ENCODE results near the gene LONP2.

Gene LONP2

GRCh38 chr16:48332978-48333377 is 88.9 kb downstream of the LONP2 start:
- Histone ChIP-seq H3K36me3 (ENCODE audit: insufficient read depth, low read length) (peaks cover 32% of the 10 kb centered on the region), H3K9me2 (ENCODE audit: low read depth, low read length) (no peaks in the 10 kb centered on the region), H3K4me3 (ENCODE audit: low read depth, low read length, poor library complexity, severe bottlenecking) (no peak overlapping the region), H3K4me1 (ENCODE audit: insufficient read depth, low read length, severe bottlenecking) (no peaks in the 10 kb centered on the region), H3K79me2 (ENCODE audit: insufficient read depth, low read length) (no peaks in the 10 kb centered on the region), H3F3A (ENCODE audit: insufficient read depth, low read length) (no peaks in the 10 kb centered on the region), H3K27me3 (ENCODE audit: insufficient read depth, low read length) (no peaks in the 10 kb centered on the region), H3K4me2 (ENCODE audit: low read length) (no peak overlapping the region), H3K9ac (ENCODE audit: low read length) (no peak overlapping the region), H4K20me1 (ENCODE audit: insufficient read depth, low read length) (no peaks in the 10 kb centered on the region), H3K9me3 (ENCODE audit: low read length) (no peaks in the 10 kb centered on the region), H3K27ac (ENCODE audit: low read depth, low read length, poor library complexity, severe bottlenecking) (no peak overlapping the region), H2AFZ (ENCODE audit: low read length) (no peak overlapping the region)
- TF ChIP-seq CTCF (IDR thresholded peaks at IDR 0.05; ENCODE audit: low read length) (no peak), EZH2 (IDR thresholded peaks at IDR 0.05; ENCODE audit: borderline replicate concordance, low read length) (no peak)

GRCh38 chr16:48334325-48334724 is 90.2 kb downstream of the LONP2 start:
- H3K4me3 ChIP-seq (ENCODE audit: low read depth, low read length, poor library complexity, severe bottlenecking) = no peak overlapping the region
- no peaks in the 10 kb centered on the region for H3K9me2 ChIP-seq (ENCODE audit: low read depth, low read length)
- H3F3A ChIP-seq (ENCODE audit: insufficient read depth, low read length) = no peaks in the 10 kb centered on the region
- no peaks in the 10 kb centered on the region for H3K79me2 ChIP-seq (ENCODE audit: insufficient read depth, low read length)
- no peak for TF ChIP-seq EZH2 (IDR thresholded peaks at IDR 0.05; ENCODE audit: borderline replicate concordance, low read length)
- peak; percentile 35; the same call in 1 of the 2 replicates for TF ChIP-seq CTCF (IDR thresholded peaks at IDR 0.05; ENCODE audit: low read length)
- no peaks in the 10 kb centered on the region for H3K27me3 ChIP-seq (ENCODE audit: insufficient read depth, low read length)
- H4K20me1 ChIP-seq (ENCODE audit: insufficient read depth, low read length) = no peaks in the 10 kb centered on the region
- no peak overlapping the region for H2AFZ ChIP-seq (ENCODE audit: low read length)
- H3K4me2 ChIP-seq (ENCODE audit: low read length) = no peak overlapping the region
- H3K27ac ChIP-seq (ENCODE audit: low read depth, low read length, poor library complexity, severe bottlenecking) = no peak overlapping the region
- H3K9me3 ChIP-seq (ENCODE audit: low read length) = no peaks in the 10 kb centered on the region
- no peak overlapping the region for H3K9ac ChIP-seq (ENCODE audit: low read length)
- H3K4me1 ChIP-seq (ENCODE audit: insufficient read depth, low read length, severe bottlenecking) = no peaks in the 10 kb centered on the region
- peaks cover 32% of the 10 kb centered on the region for H3K36me3 ChIP-seq (ENCODE audit: insufficient read depth, low read length)

- no peak overlapping the region for H3K4me2 ChIP-seq (ENCODE audit: low read length)
- H3K27ac ChIP-seq (ENCODE audit: low read depth, low read length, poor library complexity, severe bottlenecking) = no peak overlapping the region
- no peak overlapping the region for H2AFZ ChIP-seq (ENCODE audit: low read length)
- H3F3A ChIP-seq (ENCODE audit: insufficient read depth, low read length) = no peaks in the 10 kb centered on the region
- no peaks in the 10 kb centered on the region for H3K27me3 ChIP-seq (ENCODE audit: insufficient read depth, low read length)
- H3K9me2 ChIP-seq (ENCODE audit: low read depth, low read length) = no peaks in the 10 kb centered on the region
- no peaks in the 10 kb centered on the region for H3K4me1 ChIP-seq (ENCODE audit: insufficient read depth, low read length, severe bottlenecking)
- no peaks in the 10 kb centered on the region for H3K79me2 ChIP-seq (ENCODE audit: insufficient read depth, low read length)
- no peaks in the 10 kb centered on the region for H3K9me3 ChIP-seq (ENCODE audit: low read length)
- no peak overlapping the region for H3K9ac ChIP-seq (ENCODE audit: low read length)
- TF ChIP-seq EZH2 (IDR thresholded peaks at IDR 0.05; ENCODE audit: borderline replicate concordance, low read length) = no peak
- H3K4me3 ChIP-seq (ENCODE audit: low read depth, low read length, poor library complexity, severe bottlenecking) = no peak overlapping the region
- peaks cover 32% of the 10 kb centered on the region for H3K36me3 ChIP-seq (ENCODE audit: insufficient read depth, low read length)
- H4K20me1 ChIP-seq (ENCODE audit: insufficient read depth, low read length) = no peaks in the 10 kb centered on the region
Measured at GRCh38 chr16:48335961-48336360, 91.9 kb downstream of the LONP2 start.

GRCh38 chr16:48340054-48340453 is 96.0 kb downstream of the LONP2 start:
- Histone ChIP-seq H3K9me3 (ENCODE audit: low read length) (no peaks in the 10 kb centered on the region), H4K20me1 (ENCODE audit: insufficient read depth, low read length) (no peaks in the 10 kb centered on the region), H3K4me3 (ENCODE audit: low read depth, low read length, poor library complexity, severe bottlenecking) (no peak overlapping the region), H3K9ac (ENCODE audit: low read length) (no peak overlapping the region), H3K4me2 (ENCODE audit: low read length) (no peak overlapping the region), H3K9me2 (ENCODE audit: low read depth, low read length) (no peaks in the 10 kb centered on the region), H3K79me2 (ENCODE audit: insufficient read depth, low read length) (no peaks in the 10 kb centered on the region), H3K4me1 (ENCODE audit: insufficient read depth, low read length, severe bottlenecking) (no peaks in the 10 kb centered on the region), H3F3A (ENCODE audit: insufficient read depth, low read length) (no peaks in the 10 kb centered on the region), H3K27ac (ENCODE audit: low read depth, low read length, poor library complexity, severe bottlenecking) (no peak overlapping the region), H3K36me3 (ENCODE audit: insufficient read depth, low read length) (peaks cover 22% of the 10 kb centered on the region), H2AFZ (ENCODE audit: low read length) (no peak overlapping the region), H3K27me3 (ENCODE audit: insufficient read depth, low read length) (no peaks in the 10 kb centered on the region)
- TF ChIP-seq CTCF (IDR thresholded peaks at IDR 0.05; ENCODE audit: low read length) = no peak
- TF ChIP-seq EZH2 (IDR thresholded peaks at IDR 0.05; ENCODE audit: borderline replicate concordance, low read length) = no peak
